Frontal cortex (tissue), 4 donors: ENCODE results near the gene HIVEP3. TPM values are rescaled to one million over a fixed set of nuclear protein-coding genes. Genes with fewer than 3 reads are reported as not detected.
A peak's percentile ranks its signal among the peaks of the same experiment; 100 is the strongest.

Experiments
- DNase-seq, 2 donors: peaks; one replicate each; pipeline ENCODE4 v3.0.0; 2012; ENCODE audit warnings: low spot score in 2 of 2
- FAIRE-seq: peaks from 2 replicates; lab custom pipeline; 2012; peaks lifted over from hg19 to GRCh38; lab: Jason Lieb, UNC
- total RNA-seq: library from RNA; depleted of rRNA; stranded (reverse); fragments of >200 nt; gene quantifications from one replicate; pipeline ENCODE4 v1.2.3, GENCODE V29; 2014
- donor health status: control.
- donor health status: control.
- donor health status: control.

HIVEP3 gene
- total RNA-seq, 1 donor from 2014 or later = 12.6 TPM

GRCh38 chr1:41526956-41527561 lies 391.7 kb downstream of the HIVEP3 start:
- DNase-seq = no peak
- no peak for FAIRE-seq

DNA sequence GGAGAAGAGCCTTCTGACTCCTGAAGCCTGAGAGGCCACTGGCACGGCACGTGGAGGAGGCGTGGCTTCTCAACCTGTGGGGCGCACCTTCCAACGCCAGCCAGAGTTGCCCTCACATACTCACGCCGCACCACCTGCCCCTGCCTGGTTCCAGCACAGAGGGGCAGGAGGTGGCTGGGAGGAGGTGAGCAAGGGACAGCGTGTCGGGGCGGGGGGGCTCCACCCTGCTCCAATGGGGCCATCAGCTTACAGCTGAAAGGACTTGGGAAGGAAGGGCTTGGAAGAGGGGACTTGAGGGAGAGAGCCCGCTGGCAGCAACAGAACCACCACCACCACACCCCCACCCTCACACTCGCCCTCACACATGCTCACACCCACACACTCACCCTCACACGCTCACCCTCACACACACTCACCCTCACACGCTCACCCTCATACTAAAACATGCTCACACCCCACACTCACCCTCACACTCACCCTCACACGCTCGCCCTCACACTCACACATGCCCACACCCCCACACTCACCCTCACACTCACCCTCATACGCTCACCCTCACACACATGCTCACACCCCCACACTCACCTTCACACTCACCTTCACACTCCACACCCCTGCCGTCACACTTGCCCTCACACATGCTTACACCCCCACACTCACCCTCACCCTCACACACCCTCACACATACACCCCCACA lies 392.7 kb downstream of the HIVEP3 start:
- DNase-seq (no peak), FAIRE-seq (no peak)

- FAIRE-seq (no peak), DNase-seq (no peak)
These were observed 393.7 kb downstream of the HIVEP3 start for GRCh38 chr1:41524676-41525675.

GRCh38 chr1:41523949-41524675 lies 394.6 kb downstream of the HIVEP3 start:
- FAIRE-seq (no peak), DNase-seq (no peak)

- FAIRE-seq (no peak), DNase-seq (no peak)
These were observed 395.7 kb downstream of the HIVEP3 start for GRCh38 chr1:41523071-41523470.

- DNase-seq = no peak
- FAIRE-seq = no peak
These were observed 397.0 kb downstream of the HIVEP3 start for GRCh38 chr1:41521766-41522165.

DNA sequence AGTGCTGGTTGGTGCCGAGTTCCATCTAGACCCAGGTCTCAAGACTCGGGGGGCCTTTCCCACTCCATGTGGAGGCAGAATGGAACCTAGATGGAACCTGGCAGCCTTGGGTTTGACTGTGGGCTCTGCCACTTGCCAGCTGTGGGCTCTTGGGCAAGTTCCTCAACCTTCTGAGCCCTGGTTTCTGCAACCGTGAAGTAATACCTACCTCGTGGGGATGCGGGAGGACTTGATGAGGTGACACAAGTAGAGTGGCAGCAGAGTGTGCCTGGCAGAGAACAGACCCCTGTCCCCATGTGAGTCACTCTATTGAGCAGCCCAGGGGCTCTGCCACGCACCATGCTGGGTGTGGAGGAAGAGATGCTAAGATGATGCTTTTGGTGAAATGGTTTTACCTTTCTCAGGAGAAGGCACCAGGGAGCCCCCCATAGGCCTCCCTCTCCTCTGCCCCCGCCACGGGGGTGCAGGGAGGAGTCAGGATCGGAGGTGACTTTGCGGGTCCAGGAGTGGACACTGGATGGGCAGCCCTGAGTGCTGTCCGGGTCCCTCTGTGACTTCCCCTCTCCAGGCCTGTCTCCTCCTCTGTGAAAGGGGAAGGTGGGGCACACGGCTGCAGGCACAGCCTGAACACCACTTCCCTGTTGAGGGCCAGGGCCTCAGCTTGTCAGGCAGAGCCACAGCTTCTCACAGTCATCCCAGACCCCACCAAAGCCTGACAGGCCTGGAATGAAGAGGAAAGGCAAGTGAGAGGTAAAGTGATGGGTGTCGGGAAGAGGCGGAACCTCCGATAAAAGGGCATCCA lies 397.6 kb downstream of the HIVEP3 start:
- DNase-seq (peak in 1 of 2 donors; percentile 20), FAIRE-seq (no peak)

DNA sequence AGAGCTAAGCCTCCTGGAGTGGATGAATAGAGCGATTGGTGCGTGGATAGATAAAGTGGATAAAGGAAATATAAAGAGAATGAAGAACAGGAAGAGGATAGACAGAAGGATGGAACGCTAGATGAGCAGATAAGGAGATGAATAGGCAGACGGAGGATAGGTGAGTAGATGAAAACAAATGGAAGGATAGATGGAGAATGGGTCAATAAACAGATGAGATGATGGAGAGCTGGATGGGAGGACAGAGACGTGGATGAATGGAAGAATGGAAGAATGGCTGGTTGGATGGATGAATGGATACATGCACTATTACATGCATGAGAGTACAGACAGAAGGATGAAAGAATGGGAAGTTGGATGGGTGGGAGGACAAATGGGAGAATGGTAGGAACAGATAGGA lies 399.1 kb downstream of the HIVEP3 start:
- FAIRE-seq (no peak), DNase-seq (no peak)

- DNase-seq = no peak
- no peak for FAIRE-seq
These were observed 400.3 kb downstream of the HIVEP3 start for GRCh38 chr1:41518471-41518870.

DNA sequence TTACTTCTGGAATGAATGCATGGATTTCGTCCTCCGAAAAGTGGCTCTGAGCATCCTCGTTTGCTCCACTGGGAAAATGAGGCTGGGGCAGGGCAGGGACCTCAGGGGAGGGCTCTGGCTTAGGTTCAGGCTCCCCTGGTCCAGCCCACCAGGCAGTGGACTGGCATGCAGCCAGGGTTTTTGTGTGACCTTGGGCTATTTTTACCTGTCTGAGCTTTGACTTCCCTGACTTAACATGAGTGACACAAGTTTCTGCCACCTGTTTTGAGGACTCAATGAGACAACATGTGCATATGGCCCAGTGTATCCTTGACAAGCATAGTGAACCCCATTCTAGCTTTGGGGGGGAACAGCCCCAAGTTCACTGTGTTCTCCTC lies 401.7 kb downstream of the HIVEP3 start:
- FAIRE-seq = no peak
- no peak for DNase-seq

DNA sequence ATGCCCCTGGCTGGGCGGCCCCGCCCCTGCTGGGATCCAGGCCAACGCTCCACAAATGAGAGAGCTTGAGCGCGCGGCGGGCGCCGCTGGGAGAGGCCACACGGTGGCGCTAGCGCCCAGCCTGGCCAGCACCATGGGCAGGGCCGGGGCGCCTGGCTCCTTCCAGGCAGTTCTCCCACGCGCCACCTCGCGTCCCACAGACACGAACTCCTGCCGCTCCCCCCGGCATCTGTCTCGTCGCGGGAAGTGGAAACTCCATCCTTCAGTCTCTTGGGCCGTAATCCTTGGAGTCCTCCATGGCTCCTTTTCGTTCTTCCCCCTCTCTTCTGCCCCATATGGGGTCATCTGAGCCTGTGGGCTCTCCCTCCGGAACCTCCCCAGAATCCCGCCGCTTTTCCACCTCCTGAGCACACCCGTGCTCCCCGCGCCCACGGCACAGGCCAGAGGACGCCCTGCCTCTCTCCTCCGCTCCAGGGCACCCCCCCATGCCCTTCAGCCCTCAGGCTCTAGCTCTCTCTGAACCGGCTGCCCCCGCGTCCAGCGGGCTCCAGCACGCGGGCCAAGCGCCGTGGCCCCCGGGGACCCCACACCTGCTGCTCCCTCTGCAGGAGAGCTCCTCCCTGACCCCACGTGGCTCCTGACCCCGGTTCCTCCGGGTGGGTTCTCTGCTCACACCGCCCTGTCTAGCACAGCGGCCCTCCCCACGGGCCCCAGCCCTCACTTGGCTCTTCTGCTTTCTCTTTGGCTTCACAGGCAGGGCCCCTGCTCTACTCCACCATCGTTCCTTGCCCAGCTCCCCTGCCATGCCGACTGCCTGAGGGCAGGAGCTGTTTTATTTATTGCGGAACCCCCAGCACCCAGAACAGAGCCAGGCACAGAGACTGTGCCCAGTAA lies 402.3 kb downstream of the HIVEP3 start:
- FAIRE-seq (no peak), DNase-seq (peak; percentile 94 to 98)

- no peak for DNase-seq
- no peak for FAIRE-seq
These were observed 402.9 kb downstream of the HIVEP3 start for GRCh38 chr1:41515778-41516167.

- peak; percentile 64 to 82 for DNase-seq
- peak; percentile 28 for FAIRE-seq
These were observed 403.5 kb downstream of the HIVEP3 start for GRCh38 chr1:41515131-41515678.

GRCh38 chr1:41514381-41514780 lies 404.3 kb downstream of the HIVEP3 start:
- DNase-seq (no peak), FAIRE-seq (no peak)

DNA sequence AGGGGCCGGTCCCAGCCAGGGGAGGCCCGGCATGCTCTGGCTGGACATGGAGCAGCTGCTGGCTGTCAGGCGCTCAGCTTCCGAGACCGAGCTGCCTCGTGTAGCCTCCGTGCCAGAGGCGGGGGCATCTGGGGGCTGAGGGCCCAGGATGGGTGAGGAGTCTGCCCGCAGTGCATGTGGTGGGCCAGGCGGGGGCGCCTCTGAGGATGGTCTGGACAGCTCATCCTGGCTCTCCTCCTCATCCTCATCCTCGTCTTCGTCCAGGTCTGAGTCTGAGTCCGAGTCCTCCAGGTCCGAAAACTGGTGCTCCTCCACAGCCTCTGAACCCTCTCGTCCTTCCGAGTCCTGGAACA lies 405.4 kb downstream of the HIVEP3 start:
- DNase-seq (peak in 1 of 2 donors; percentile 28), FAIRE-seq (no peak)

DNA sequence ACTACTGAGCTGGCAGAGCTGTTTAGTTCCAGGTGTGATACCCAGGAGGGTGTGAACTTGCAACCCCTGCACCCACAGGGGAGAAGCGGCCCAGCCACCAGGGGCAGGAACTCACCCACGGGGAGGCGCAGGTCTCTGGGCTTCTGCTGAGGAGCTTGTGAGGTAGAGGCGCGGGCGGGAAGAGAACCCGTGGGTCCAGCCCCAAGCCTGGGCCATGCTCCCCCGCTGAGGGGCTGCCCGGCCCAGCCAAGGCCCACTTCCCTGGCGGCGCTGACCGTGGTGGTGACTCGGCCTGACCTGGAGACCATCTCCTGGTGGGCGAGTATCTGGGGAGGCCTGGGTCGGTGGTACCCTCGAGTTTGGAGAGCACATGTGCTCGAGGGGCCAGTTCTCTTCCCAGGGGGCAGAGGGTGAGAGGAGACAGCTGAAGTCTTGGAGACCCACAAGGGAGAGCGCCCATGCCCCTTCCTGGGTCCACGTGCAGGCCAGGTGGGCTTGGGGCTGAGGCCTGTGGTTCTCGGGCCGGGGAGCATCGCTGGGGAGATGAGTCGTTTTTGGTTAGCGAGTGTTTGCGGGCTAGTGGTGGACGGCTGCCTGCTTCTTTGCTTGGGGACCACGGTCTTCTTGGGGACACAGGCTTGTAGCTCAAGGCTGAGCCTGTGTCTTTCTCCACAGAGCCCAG lies 405.9 kb downstream of the HIVEP3 start:
- DNase-seq (no peak), FAIRE-seq (no peak)

DNA sequence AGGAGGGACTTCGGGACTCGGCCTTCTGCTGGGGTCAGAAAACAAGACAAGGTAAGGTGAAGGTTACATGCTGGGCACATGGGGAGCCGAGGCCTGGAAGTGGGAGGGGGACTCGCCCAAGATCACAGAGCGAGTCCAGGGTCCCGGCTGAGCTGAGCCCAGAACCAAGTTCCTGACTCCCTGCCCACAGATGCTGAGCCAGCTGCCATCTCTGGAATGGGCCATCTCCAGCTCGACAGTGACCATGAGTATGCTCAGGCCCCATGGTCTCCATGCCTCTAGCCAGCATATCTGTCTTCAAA lies 407.5 kb downstream of the HIVEP3 start:
- no peak for FAIRE-seq
- DNase-seq = no peak
